Articular chondrocyte of knee joint (primary cell): ENCODE data around the gene ZDHHC9. TPM values are rescaled to one million over a fixed set of nuclear protein-coding genes. Genes with fewer than 3 reads are reported as not detected.

Experiments
- small RNA-seq: library from RNA; depleted of rRNA; stranded (forward); fragments of <200 nt; gene quantifications from one replicate; pipeline ENCODE3, GENCODE V24; 2012
- total RNA-seq: library from RNA; depleted of rRNA; stranded (reverse); fragments of >200 nt; gene quantifications from 2 replicates; pipeline ENCODE4 v1.2.3, GENCODE V29; 2012

Gene ZDHHC9
- total RNA-seq, result 30.8 and 33.5 TPM in 2 replicates

GRCh38 chrX:129843459-129844306, at the start of gene ZDHHC9:
Gene ZDHHC9 (minus strand): TSS chrX:129843886. CDS start chrX:129841945, 1,941 bp downstream.

GRCh38 chrX:129779747-129780146, 63.9 kb downstream of the ZDHHC9 start, which contains the start of gene SASH3:
Gene SASH3 (plus strand): TSS chrX:129779949. CDS start chrX:129780098, 149 bp downstream.

Small RNA genes within 50 kb of the gene (small RNA-seq; reads per million reads assigned to genes)
- gene RF00017, result not detected

Other genes starting within 250 kb of the ZDHHC9 start
- gene APLN, start 188.9 kb downstream of the ZDHHC9 start, total RNA-seq, result 4.5 and 8.8 TPM in 2 replicates
- 0.11 and 0.26 TPM in 2 replicates for gene XPNPEP2, start 104.9 kb downstream of the ZDHHC9 start, total RNA-seq
- not detected in 2 replicates for gene SASH3, start 63.9 kb downstream of the ZDHHC9 start, total RNA-seq
- gene UTP14A, start 62.3 kb upstream of the ZDHHC9 start, total RNA-seq, result 23.2 and 24.7 TPM in 2 replicates
- gene BCORL1, start 138.7 kb upstream of the ZDHHC9 start, total RNA-seq, result 2.0 and 2.2 TPM in 2 replicates